ENCODE measurements around the gene LFNG. TPM values are rescaled to one million over a fixed set of nuclear protein-coding genes. Genes with fewer than 3 reads are reported as not detected.
A peak's percentile ranks its signal among the peaks of the same experiment; 100 is the strongest.

Gene LFNG
- total RNA-seq, 1 donor from 2014 or later, result 42.6 TPM

DNA sequence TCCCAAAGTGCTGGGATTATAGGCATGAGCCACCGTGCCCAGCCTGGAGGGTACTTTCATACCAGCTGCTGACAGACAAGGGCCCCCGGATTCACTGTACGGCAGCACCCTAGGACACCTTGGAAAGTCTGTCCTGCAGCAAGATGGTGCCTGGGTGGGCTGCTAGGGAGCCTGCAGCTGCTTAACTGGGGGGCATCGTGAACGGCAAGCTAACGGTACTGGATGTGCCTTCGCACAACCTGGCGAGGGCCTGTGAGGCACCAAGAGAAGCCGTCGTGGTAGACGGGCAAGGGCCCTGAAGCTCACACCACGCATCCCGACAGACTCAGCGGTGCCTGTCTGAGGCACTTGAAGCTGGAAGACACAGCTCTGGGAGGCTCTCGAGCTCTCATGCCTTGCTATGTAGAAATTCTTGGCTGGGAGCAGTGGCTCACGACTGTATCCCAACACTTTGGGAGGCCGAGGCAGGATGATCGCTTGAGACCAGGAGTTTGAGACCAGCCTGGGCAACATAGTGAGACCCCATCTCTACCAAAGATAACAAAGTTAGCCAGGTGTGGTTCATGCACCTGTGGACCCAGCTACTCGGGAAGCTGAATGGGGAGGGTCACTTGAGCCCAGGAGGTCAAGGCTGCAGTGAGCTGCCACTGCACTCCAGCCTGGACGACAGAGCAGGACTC is 26.3 kb downstream of the LFNG start:
- TF ChIP-seq, protein P1, sequence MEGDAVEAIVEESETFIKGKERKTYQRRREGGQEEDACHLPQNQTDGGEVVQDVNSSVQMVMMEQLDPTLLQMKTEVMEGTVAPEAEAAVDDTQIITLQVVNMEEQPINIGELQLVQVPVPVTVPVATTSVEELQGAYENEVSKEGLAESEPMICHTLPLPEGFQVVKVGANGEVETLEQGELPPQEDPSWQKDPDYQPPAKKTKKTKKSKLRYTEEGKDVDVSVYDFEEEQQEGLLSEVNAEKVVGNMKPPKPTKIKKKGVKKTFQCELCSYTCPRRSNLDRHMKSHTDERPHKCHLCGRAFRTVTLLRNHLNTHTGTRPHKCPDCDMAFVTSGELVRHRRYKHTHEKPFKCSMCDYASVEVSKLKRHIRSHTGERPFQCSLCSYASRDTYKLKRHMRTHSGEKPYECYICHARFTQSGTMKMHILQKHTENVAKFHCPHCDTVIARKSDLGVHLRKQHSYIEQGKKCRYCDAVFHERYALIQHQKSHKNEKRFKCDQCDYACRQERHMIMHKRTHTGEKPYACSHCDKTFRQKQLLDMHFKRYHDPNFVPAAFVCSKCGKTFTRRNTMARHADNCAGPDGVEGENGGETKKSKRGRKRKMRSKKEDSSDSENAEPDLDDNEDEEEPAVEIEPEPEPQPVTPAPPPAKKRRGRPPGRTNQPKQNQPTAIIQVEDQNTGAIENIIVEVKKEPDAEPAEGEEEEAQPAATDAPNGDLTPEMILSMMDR (IDR thresholded peaks at IDR 0.05), result no peak
- H3K36me3 ChIP-seq, result peaks cover 92% of the 10 kb centered on the region
- DNase-seq, result no peak
- no peaks in the 10 kb centered on the region for H3K9me3 ChIP-seq
- intact Hi-C loops (cut with DNase I), result no loop called here
- H3K27ac ChIP-seq, result no peak overlapping the region
- no peak for ATAC-seq
- no peaks in the 10 kb centered on the region for H3K27me3 ChIP-seq (ENCODE audit: low read depth)
- no peak overlapping the region for H3K4me3 ChIP-seq
- no peaks in the 10 kb centered on the region for H3K4me1 ChIP-seq

DNA sequence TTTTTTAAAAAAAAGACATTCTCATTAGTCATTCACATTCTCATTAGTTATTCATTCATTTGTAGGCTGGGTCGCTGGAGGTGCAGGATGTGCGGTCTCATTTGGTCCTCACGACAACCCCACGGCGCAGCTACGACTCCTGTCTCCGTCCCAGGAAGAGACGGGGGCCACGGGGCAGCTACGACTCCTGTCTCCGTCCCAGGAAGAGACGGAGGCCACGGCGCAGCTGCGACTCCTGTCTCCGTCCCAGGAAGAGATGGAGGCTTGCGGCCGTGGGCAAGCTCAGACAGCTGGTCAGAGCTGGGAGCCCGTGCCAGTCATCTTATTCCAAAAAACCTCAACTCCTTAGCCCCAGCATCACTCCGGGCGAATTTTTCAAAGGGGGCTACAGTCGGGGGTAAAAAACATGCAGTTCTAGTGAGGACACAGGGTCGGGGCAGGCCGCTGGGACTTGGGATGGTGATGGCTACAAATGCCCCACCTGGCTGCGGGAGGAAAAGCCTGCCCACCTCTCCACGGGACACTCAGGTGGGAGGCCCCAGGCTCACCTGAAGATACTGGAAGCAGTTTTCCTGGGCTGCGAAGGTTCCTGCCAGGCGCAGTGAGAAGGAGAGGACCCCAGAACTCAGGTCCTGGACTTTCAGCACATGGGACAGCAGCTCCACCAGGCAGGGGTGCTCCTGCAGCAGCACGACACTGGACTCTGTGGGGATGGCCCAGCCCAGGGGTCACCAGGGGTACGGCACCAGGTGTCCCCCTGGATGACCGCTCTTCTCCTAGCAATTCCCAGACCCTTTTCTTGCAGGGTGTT is 27.4 kb downstream of the LFNG start:
- H3K36me3 ChIP-seq, result peaks cover 88% of the 10 kb centered on the region
- H3K4me3 ChIP-seq, result no peak overlapping the region
- H3K9me3 ChIP-seq, result no peaks in the 10 kb centered on the region
- no peaks in the 10 kb centered on the region for H3K4me1 ChIP-seq
- ATAC-seq (no peak), DNase-seq (no peak)
- TF ChIP-seq, protein P1 (IDR thresholded peaks at IDR 0.05), result no peak
- intact Hi-C loops (cut with DNase I), result no loop called here
- H3K27me3 ChIP-seq (ENCODE audit: low read depth), result no peaks in the 10 kb centered on the region
- no peak overlapping the region for H3K27ac ChIP-seq

DNA sequence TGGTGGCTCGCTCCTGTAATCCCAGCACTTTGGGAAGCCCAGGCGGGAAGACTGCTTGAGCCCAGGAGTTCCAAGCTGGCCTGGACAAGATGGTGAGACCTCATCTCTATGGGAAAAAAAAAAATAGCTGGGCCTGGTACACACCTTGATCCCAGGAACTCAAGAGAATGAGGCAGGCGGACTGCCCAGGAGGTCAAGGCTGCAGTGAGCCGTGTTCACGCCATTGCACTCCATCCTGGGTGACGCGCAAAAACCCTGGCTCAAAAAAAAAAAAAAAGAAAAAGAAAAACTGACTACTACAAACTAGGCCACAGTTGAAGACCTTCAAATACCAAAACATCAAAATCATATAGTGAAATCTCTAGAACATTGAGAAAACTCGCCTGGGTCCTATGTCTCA is 31.8 kb downstream of the LFNG start:
- Histone ChIP-seq H3K27me3 (ENCODE audit: low read depth) (no peaks in the 10 kb centered on the region), H3K4me3 (no peak overlapping the region), H3K36me3 (peaks cover 55% of the 10 kb centered on the region), H3K4me1 (peaks cover 21% of the 10 kb centered on the region), H3K9me3 (no peaks in the 10 kb centered on the region), H3K27ac (no peak overlapping the region)
- no peak for DNase-seq
- intact Hi-C loops (cut with DNase I), result no loop called here
- ATAC-seq, result no peak
- TF ChIP-seq, protein P1 (IDR thresholded peaks at IDR 0.05), result no peak

DNA sequence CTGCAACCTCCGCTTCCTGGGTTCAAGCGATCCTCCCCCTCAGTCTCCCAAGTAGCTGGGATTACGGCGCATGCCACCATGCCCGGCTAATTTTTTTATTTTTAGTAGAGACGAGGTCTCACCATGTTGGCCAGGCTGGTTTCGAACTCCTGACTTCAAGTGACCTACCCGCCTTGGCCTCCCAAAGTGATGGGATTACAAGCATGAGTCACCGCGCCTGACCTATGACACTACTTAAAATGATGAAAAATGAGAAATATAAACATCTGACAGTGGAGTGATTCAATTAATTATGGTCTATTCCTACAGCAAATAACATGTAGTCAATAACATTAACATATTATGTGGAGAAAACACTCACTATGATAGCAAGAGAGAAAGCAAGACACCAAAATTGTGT is 33.5 kb downstream of the LFNG start:
- TF ChIP-seq, protein P1 (IDR thresholded peaks at IDR 0.05), result no peak
- ATAC-seq, result no peak
- Histone ChIP-seq H3K27ac (no peak overlapping the region), H3K4me1 (peaks cover 27% of the 10 kb centered on the region), H3K27me3 (ENCODE audit: low read depth) (no peaks in the 10 kb centered on the region), H3K4me3 (no peak overlapping the region), H3K36me3 (peaks cover 39% of the 10 kb centered on the region), H3K9me3 (no peaks in the 10 kb centered on the region)
- DNase-seq, result peak; percentile 6
- intact Hi-C loops (cut with DNase I), result no loop called here

DNA sequence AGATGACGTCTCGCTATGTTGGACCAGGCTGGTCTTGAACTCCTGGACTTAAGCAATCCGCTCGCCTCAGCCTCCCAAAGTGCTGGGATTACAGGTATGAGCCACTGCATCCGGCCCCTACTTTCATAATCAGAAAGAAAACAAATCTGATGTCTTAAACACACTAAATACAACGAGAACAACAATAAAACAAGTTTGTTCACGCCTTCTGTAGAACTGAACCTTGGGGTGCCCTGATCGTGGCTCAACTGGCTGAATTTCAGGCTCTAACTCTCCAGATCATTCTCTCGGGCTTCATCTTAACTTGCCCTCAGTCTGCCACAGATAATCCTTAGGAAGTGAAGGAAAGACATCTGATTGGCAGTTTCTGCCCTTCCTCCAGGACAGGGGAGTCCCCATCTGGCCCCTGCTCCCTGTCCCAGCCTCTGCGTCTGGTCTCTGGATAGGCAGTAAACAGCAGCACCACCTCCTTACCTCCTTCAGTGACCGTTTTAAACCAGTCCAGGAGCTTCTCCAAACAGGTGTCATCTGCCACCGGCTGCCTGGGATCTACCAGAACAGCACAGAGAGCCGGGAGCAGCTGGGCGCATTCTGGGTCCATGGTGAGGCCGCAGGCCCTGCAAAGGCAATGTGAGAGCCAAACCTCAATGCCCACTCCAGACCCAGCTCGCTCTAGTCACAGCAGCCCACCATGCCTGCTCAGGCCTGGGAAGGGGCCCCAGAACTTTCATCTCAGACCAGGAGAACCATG is 34.4 kb downstream of the LFNG start:
- Histone ChIP-seq H3K36me3 (peaks cover 30% of the 10 kb centered on the region), H3K4me1 (peaks cover 32% of the 10 kb centered on the region), H3K9me3 (no peaks in the 10 kb centered on the region), H3K4me3 (peak overlapping the region; percentile 98), H3K27ac (peak overlapping the region; percentile 99), H3K27me3 (ENCODE audit: low read depth) (no peaks in the 10 kb centered on the region)
- intact Hi-C loops (cut with DNase I), result no loop called here
- TF ChIP-seq, protein P1 (IDR thresholded peaks at IDR 0.05), result no peak
- ATAC-seq (no peak), DNase-seq (peak; percentile 39)

Data from lower lobe of right lung (tissue), 2 donors.